GM13977 (cell line): ENCODE results near the gene NPHS1.
"Not testable (repeated sequence)": the region's sequence is repeated elsewhere in the genome, so short reads cannot be mapped to it uniquely, and the experiment has no call there.

ENCODE experiments used
- DNase-seq: peaks from one replicate; pipeline ENCODE4 v3.0.0; 2012; ENCODE audit warnings: low spot score
- CTCF ChIP-seq: IDR thresholded peaks from 2 replicates; pipeline ENCODE4 v1.5.1; 2012; ENCODE audit warnings: mild to moderate bottlenecking, control low read depth; ENCODE audit not compliant: insufficient read depth; ENCODE audit errors: extremely low read depth, missing control alignments
- in situ Hi-C: fragments of 300-500 bp; cut with MboI; formaldehyde crosslinking; loops from one replicate; pipeline ENCODE4 v1.12.0; 2022; ENCODE audit warnings: low sequenced_read_pairs, low pct_unique_long_range_greater_than_20kb, mixed read lengths, inconsistent platforms; ENCODE audit not compliant: unreplicated experiment

Gene NPHS1

DNA sequence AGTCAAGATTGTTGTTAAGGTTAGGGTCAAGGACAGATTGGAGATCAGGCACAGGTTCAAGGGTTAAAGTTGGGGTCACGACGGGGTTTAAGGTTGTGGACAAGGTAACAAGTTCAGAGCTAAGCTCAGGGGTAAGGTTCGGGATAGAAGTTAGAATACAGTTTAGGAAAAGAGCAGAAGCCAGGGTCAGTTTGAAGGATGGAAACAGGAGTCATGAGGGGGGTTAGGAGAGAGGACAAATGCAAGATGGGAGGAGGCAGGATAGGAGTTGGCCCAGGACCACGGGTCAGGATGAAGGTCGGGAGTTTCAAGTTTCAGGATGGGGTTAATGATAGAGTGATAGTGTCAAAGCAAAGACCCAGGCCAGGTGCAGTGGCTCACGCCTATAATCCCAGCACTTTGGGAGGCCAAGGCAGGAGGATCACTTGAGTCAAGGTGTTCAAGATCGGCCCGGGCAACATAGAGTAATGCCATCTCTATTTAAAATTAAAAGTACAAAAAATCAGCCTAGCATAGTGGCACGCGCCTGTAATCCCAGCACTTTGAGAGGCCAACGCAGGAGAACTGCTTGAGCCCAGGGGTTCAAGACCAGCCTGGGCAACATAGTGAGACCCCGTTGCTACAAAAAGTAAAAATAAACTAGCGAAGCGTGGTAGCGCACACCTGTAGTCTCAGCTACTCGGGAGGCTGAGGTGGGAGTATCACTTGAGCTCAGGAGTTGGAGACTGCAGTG, 7.7 kb downstream of the NPHS1 start:
- TF ChIP-seq CTCF, result no peak
- in situ Hi-C loops, result no loop called here
- DNase-seq, result no peak

GRCh38 chr19:35843676-35844481, 8.4 kb downstream of the NPHS1 start:
- TF ChIP-seq CTCF, result no peak
- in situ Hi-C loops, result no loop called here
- no peak for DNase-seq

DNA sequence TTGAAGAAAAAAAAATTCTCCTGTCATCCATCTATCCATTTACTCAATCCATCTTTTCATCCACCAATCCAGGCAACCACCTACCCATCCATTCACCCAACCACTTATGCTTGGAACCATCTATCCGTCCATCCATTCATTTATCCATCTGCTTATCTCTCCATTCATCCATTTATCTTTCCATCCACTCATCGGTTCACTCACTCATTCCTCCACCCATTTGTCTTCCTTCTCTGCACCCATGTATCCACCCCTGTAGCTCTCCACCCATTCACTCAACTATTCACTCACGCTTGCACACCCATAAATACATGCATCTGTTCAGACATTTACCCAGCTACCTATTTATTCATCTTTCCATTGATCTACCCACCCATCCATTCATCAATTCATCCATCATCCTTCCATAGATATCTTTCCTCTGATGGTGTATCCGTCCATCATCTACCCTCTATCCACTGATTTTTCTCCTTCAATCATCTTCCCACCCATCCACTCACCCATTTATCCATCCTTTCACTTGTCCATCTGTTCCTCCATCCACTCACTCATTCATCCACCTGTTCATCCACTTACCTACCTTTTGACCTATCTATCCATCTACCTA, 9.5 kb downstream of the NPHS1 start:
- in situ Hi-C loops, result no loop called here
- TF ChIP-seq CTCF, result no peak
- DNase-seq, result no peak

GRCh38 chr19:35841961-35842595, 10.2 kb downstream of the NPHS1 start:
- no peak for DNase-seq
- TF ChIP-seq CTCF, result no peak
- in situ Hi-C loops, result no loop called here

GRCh38 chr19:35836096-35836495, 16.2 kb downstream of the NPHS1 start:
- DNase-seq, in situ Hi-C loops: not testable (repeated sequence)

- no peak for TF ChIP-seq CTCF
- in situ Hi-C loops, result no loop called here
- DNase-seq, result no peak
Observed at GRCh38 chr19:35833972-35834371, 18.3 kb downstream of the NPHS1 start.
